Central memory CD8-positive, alpha-beta T cell (primary cell): ENCODE results near the gene RNF13.
A peak's percentile ranks its signal among the peaks of the same experiment; 100 is the strongest.
"Not testable (repeated sequence)": the region's sequence is repeated elsewhere in the genome, so short reads cannot be mapped to it uniquely, and the experiment has no call there.

Experiments used
- ATAC-seq: fragments of 150-1000 bp; cut with Tn5 transposase; replicated peaks from 2 replicates; pipeline ENCODE4 v1.10.0; 2022; ENCODE audit warnings: mild to moderate bottlenecking, moderate FRiP score, moderate number of reproducible peaks; ENCODE audit not compliant: poor library complexity, severe bottlenecking; ENCODE audit errors: extremely low read depth
- DNase-seq, 2 donors: peaks; one replicate each; pipeline ENCODE4 v3.0.0; 2021; ENCODE audit warnings: low spot score in 2 of 2
- H3K27ac Mint-ChIP-seq: one replicate; pipeline ENCODE4 v1.8.0; 2022; ENCODE audit warnings: low read depth, mild to moderate bottlenecking, moderate library complexity, mixed read lengths
- H3K27me3 Mint-ChIP-seq: one replicate; pipeline ENCODE4 v1.8.0; 2022; ENCODE audit warnings: mixed read lengths
- H3K36me3 Mint-ChIP-seq: one replicate; pipeline ENCODE4 v1.8.0; 2022; ENCODE audit warnings: mild to moderate bottlenecking, moderate library complexity, mixed read lengths; ENCODE audit not compliant: insufficient read depth
- H3K4me1 Mint-ChIP-seq: one replicate; pipeline ENCODE4 v1.8.0; 2022; ENCODE audit warnings: mixed read lengths
- H3K4me3 Mint-ChIP-seq: one replicate; pipeline ENCODE4 v1.8.0; 2022; ENCODE audit warnings: mild to moderate bottlenecking, moderate library complexity, mixed read lengths
- H3K9me3 Mint-ChIP-seq: one replicate; pipeline ENCODE4 v1.8.0; 2022; ENCODE audit warnings: mixed read lengths

Gene RNF13

DNA sequence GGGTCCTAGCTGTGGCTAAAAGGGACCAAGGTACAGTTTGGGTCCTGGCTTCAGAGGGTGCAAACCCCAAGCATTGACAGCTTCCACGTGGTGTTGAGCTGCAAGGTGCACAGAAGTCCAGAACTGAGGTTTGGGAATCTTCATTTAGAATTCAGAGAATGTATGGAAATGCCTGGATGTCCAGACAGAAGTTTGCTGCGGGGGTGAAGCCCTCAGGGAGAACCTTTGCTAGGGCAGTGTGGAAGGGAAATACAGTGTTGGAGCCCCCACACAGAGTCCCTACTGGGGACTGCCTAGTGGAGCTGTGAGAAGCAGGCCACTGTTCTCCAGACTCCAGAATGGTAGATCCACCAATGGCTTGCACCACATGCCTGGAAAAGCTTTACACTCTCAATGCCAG is 17.9 kb downstream of the RNF13 start:
- Mint-ChIP-seq H3K4me1 (peaks cover 22% of the 10 kb centered on the region), H3K36me3 (no peaks in the 10 kb centered on the region), H3K4me3 (no peak overlapping the region), H3K27ac (no peak overlapping the region), H3K9me3 (peaks cover 11% of the 10 kb centered on the region), H3K27me3 (no peaks in the 10 kb centered on the region)
- ATAC-seq = no peak
- no peak for DNase-seq

DNA sequence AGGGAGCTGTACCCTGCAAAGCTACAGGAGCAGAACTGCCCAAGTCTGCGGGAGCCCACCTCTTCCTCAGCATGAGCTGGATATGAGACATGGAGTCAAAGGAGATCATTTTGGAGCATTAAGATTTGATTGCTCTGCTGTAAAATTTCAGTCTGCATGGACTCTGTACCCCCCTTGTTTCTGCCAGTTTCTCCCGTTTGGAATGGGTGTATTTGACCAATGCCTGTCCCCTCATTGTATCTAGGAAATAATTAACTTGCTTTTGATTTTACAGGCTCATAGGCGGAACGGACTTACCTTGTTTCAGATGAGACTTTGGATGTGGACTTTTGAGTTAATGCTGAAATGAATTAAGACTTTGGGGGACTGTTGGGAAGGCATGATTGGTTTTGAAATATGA is 18.3 kb downstream of the RNF13 start:
- Mint-ChIP-seq H3K27ac (no peak overlapping the region), H3K4me1 (peaks cover 18% of the 10 kb centered on the region), H3K27me3 (no peaks in the 10 kb centered on the region), H3K9me3 (peaks cover 11% of the 10 kb centered on the region), H3K36me3 (no peaks in the 10 kb centered on the region), H3K4me3 (no peak overlapping the region)
- ATAC-seq = no peak
- no peak for DNase-seq

DNA sequence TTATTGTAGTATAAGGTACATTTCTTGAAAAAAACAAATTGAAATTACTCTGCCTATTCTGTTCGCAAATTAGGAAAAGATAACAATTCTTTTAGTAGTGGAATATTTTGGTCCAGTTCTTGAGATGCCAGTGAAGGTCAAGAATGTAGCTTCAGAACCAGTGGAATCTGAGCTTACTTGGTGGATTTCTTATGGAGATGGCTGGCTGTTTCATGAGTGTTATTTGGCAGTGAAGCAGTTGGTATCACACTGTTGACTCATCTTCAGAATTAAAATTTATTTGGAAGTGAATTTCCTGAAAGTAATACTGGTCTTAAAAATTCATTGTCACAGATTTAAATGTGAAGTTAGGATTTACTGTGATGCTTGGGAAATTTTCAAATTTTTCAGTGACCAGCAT is 19.1 kb downstream of the RNF13 start:
- no peak overlapping the region for H3K4me3 Mint-ChIP-seq
- H3K27ac Mint-ChIP-seq = no peak overlapping the region
- DNase-seq = no peak
- H3K27me3 Mint-ChIP-seq = no peaks in the 10 kb centered on the region
- H3K4me1 Mint-ChIP-seq = peaks cover 16% of the 10 kb centered on the region
- no peak for ATAC-seq
- H3K9me3 Mint-ChIP-seq = peaks cover 11% of the 10 kb centered on the region
- no peaks in the 10 kb centered on the region for H3K36me3 Mint-ChIP-seq

DNA sequence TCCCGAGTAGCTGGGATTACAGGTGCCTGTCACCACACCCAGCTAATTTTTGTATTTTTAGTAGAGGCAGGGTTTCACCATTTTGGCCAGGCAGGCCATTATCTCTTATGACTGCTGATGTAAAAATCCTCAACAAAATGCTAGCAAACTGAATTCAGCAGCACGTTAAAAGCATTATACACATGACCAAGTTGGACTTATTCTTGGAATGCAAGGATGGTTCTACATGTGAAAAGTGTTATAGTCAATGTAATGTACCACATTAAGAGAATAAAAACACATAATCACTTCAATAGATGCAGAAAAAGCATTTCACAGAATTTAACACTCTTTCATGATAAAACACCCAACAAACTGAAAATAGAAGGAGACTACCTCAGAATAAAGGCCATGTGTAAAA is 20.2 kb downstream of the RNF13 start:
- peaks cover 22% of the 10 kb centered on the region for H3K4me1 Mint-ChIP-seq
- H3K36me3 Mint-ChIP-seq = no peaks in the 10 kb centered on the region
- no peak for ATAC-seq
- H3K27ac Mint-ChIP-seq = no peak overlapping the region
- H3K27me3 Mint-ChIP-seq = no peaks in the 10 kb centered on the region
- no peak overlapping the region for H3K4me3 Mint-ChIP-seq
- DNase-seq = no peak
- H3K9me3 Mint-ChIP-seq = peaks cover 17% of the 10 kb centered on the region

DNA sequence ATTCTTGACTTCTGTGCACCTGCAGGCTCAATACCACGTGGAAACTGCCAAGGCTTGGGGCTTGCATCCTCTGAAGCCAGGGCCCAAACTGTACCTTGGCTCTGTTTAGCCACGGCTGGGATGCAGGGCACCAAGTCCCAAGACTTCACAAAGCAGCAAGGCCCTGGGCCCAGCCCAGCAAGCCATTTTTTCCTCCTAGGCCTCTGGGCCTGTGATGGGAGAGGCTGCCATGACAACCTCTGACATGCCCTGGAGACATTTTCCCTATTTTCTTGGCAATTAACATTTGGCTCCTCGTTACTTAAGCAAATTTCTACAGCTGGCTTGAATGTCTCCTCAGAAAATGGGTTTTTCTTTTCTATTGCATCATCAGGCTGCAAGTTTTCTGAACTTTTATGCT is 25.5 kb downstream of the RNF13 start:
- H3K27me3 Mint-ChIP-seq, H3K27ac Mint-ChIP-seq, H3K36me3 Mint-ChIP-seq, DNase-seq, H3K4me3 Mint-ChIP-seq, ATAC-seq: not testable (repeated sequence)
- Mint-ChIP-seq H3K9me3 (peaks cover 11% of the 10 kb centered on the region), H3K4me1 (peaks cover 41% of the 10 kb centered on the region)

DNA sequence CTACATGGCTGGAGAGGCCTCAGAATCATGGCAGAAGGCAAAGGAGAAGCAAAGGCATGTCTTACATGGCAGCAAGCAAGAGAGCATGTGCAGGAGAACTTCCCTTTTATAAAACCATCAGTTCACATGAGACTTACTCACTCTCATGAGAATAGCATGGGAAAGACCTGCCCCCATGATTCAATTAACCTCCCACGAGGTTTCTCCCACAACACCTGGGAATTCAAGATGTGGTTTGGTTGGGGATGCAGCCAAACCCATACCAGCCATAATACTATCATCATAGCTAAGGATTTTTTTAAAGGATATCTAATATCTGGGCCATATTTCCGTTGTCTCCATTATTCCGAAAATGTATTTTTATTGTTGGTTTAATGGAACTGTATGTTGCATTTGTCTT is 26.5 kb downstream of the RNF13 start:
- DNase-seq, H3K36me3 Mint-ChIP-seq, H3K4me3 Mint-ChIP-seq, H3K27me3 Mint-ChIP-seq, ATAC-seq, H3K27ac Mint-ChIP-seq, H3K9me3 Mint-ChIP-seq: not testable (repeated sequence)
- peaks cover 49% of the 10 kb centered on the region for H3K4me1 Mint-ChIP-seq

DNA sequence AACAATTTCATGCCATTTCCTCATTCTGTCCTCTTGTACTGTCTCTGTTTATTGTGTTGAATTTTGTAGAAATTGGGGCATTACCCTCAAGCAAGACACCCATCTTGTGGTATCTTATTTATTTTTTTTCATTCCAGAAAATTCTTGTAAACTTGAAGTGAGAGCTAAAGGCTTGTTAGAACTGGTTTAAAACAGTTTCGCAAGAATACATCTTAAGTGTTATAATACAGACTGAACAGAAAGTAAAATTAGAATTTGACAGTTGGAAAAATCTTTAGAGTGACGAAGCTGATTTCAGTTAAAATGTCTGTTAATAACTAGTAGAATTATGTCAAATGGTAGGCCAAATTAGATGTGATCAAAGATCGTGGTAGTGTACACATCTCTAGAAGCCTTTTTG is 26.9 kb downstream of the RNF13 start:
- Mint-ChIP-seq H3K9me3 (peaks cover 6% of the 10 kb centered on the region), H3K4me3 (no peak overlapping the region), H3K36me3 (peaks cover 2% of the 10 kb centered on the region), H3K27me3 (no peaks in the 10 kb centered on the region), H3K27ac (peak overlapping the region; percentile 23), H3K4me1 (peaks cover 49% of the 10 kb centered on the region)
- DNase-seq (no peak), ATAC-seq (no peak)

DNA sequence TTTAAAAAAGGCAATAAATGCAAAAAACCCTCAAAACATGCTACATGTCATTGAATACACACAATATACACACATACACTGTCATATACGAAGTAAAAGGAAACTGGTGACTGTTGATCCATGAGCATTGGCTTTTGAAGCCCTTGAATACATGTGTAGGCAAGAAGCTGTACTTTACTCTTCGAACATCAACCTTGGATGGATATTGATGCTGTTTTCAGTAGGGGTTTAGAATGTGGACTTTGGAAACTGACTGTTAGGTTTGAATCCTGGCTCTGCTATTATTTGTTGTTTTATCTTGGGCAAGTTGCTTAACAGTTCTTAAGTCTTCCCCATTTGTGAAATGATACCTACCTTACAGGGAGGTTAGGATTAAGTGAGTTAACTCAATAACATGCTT is 30.5 kb downstream of the RNF13 start:
- no peak for DNase-seq
- no peaks in the 10 kb centered on the region for H3K9me3 Mint-ChIP-seq
- no peak overlapping the region for H3K27ac Mint-ChIP-seq
- no peak for ATAC-seq
- no peaks in the 10 kb centered on the region for H3K27me3 Mint-ChIP-seq
- no peak overlapping the region for H3K4me3 Mint-ChIP-seq
- peaks cover 66% of the 10 kb centered on the region for H3K4me1 Mint-ChIP-seq
- H3K36me3 Mint-ChIP-seq = peaks cover 12% of the 10 kb centered on the region

DNA sequence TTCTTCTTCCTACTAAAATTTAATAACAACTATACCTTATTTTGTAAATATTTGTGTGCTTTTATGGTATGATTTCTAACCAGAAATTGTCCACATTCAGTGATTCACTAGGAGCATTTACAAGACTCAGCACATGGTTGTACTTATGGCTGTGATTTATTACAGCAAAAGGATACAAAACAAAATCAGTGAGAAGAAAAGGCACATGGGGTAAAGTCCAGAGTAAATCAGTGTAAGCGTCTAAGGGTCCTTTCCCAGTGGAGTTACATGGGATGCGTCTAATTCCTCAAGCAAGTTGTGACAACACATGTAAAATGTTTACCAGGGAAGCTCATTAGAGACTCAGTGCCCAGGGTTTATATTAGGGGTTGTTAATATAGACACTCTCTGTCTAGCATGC is 31.1 kb downstream of the RNF13 start:
- Mint-ChIP-seq H3K36me3 (peaks cover 14% of the 10 kb centered on the region), H3K4me3 (no peak overlapping the region), H3K4me1 (peaks cover 68% of the 10 kb centered on the region), H3K27me3 (no peaks in the 10 kb centered on the region), H3K9me3 (no peaks in the 10 kb centered on the region), H3K27ac (no peak overlapping the region)
- ATAC-seq (no peak), DNase-seq (no peak)

DNA sequence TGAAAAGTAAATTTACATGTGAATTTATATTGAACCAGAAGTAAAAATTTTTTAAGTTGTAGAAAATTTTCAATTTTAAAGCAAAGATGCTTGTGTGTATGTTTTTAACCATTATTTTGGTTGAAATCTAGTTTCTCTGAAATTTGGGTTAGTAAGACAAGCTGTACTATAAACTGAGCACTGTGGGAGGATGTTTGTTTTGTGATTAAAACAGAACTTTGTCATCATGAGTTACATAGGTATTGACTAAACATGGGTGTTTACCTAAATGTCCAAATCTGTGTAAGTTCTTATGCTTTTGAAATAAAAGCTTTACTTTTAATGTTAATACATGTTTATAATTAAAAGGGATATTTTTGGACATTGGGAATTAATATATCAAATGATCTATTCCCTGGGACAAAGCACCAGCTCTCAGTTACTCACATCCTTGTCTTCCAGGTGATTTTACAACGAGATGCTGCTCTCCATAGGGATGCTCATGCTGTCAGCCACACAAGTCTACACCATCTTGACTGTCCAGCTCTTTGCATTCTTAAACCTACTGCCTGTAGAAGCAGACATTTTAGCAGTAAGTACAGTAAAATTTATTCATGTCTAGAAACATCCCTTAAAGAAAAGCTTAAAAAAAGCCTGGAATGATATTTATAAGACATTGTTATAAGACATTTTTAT is 32.7 kb downstream of the RNF13 start:
- Mint-ChIP-seq H3K27ac (no peak overlapping the region), H3K9me3 (no peaks in the 10 kb centered on the region), H3K4me1 (peaks cover 56% of the 10 kb centered on the region), H3K36me3 (peaks cover 18% of the 10 kb centered on the region), H3K4me3 (no peak overlapping the region), H3K27me3 (no peaks in the 10 kb centered on the region)
- no peak for ATAC-seq
- no peak for DNase-seq

DNA sequence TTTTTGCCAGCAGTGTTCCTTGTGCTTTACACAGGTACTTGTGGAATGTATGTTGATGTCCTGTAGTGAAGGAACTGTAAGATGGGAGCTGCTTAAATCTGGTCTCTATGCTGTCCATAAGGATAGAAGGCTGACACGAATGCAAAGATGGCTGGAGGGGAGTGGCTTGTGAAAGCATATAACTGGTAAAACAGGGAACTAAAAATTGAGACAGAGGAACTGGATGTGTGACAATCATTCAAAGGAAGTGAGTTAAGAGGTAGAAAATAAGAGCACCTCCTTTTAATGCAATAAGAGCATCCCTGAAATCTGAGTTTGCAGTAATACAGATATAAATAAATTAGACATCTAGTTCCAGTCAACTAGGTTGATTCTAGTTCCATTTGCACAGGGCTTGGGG is 35.2 kb downstream of the RNF13 start:
- Mint-ChIP-seq H3K27me3 (no peaks in the 10 kb centered on the region), H3K4me3 (no peak overlapping the region), H3K27ac (peak overlapping the region; percentile 1), H3K9me3 (no peaks in the 10 kb centered on the region), H3K4me1 (peaks cover 50% of the 10 kb centered on the region), H3K36me3 (peaks cover 23% of the 10 kb centered on the region)
- no peak for DNase-seq
- ATAC-seq = no peak

DNA sequence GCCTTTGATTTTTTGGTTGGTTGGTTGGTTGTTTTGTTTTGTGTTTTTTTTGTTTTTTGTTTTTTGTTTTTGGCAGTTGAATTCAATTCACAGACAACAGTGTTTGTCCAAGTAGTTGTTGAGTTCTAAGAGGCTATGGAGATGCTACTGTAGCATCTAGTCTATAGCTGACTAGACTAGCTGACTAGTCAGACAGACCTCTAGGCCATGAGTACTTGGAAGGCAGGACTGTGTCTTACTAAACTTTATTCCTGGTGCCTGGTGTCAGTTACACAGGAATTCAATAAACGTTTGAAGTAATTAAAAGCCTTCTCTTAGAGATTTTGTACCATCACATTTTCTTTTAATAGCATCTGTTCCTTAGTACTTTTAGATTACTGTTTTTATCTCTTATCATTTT is 35.7 kb downstream of the RNF13 start:
- no peak for ATAC-seq
- Mint-ChIP-seq H3K9me3 (no peaks in the 10 kb centered on the region), H3K4me1 (peaks cover 46% of the 10 kb centered on the region), H3K4me3 (no peak overlapping the region), H3K36me3 (peaks cover 24% of the 10 kb centered on the region), H3K27ac (no peak overlapping the region), H3K27me3 (no peaks in the 10 kb centered on the region)
- DNase-seq = no peak

DNA sequence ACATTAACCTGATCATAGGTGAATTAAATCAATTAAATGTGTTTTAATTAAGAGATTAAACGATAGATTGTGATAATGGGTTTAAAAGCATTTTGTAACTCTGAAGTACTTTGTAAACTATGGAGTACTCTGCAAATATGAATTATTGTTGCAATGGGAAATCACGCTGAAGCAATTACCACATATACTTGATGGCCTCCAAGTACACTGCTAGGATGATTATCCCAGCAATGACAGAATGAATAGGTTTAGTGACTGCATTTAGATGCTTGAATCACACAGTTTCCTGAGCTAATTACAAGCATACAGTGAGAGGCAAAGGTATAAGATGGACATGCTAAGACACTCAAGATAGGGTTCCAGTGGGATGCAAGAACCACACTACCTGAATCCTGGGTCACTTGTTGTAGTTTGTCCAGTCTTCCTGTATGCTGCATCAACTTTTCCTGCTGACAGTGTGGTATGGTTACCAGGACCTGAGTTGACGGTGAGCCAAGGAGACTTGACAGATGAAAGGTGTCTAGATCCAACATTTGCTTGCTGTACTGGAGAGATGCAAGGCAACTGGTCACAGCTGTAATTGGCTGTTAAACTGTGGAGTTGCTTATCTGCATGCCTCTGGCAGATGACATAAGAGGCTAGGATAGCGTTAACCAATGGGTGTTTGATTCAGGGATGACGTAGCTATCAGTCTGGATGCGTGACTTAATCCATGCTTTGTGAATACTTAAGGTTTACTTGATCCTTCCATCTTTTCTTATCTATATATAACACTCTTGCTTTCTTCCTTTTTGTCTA is 38.0 kb downstream of the RNF13 start:
- peaks cover 30% of the 10 kb centered on the region for H3K36me3 Mint-ChIP-seq
- no peak overlapping the region for H3K27ac Mint-ChIP-seq

More for the DNA sequence above, 38.0 kb downstream of the RNF13 start:
- H3K9me3 Mint-ChIP-seq = no peaks in the 10 kb centered on the region
- H3K4me1 Mint-ChIP-seq = peaks cover 30% of the 10 kb centered on the region
- DNase-seq (no peak), ATAC-seq (no peak)
- H3K27me3 Mint-ChIP-seq = no peaks in the 10 kb centered on the region
- no peak overlapping the region for H3K4me3 Mint-ChIP-seq
